Choroid plexus epithelial cell (primary cell): ENCODE data around the gene PPP1R1B.

Experiments
- DNase-seq: peaks from one replicate; pipeline ENCODE4 v3.0.0-alpha.2; 2010; ENCODE audit warnings: low read depth
- H3K4me3 ChIP-seq: 2 replicates; pipeline ENCODE4 v1.5.1; 2011; ENCODE audit warnings: low read depth, mild to moderate bottlenecking, control low read depth, low read length, moderate library complexity
- TF ChIP-seq, protein P1 (sequence below): conservative IDR thresholded peaks from 2 replicates; pipeline ENCODE4 v1.5.1; 2011; ENCODE audit warnings: low read depth, mild to moderate bottlenecking, control low read depth, inconsistent platforms, low read length, moderate library complexity

The PPP1R1B gene

DNA sequence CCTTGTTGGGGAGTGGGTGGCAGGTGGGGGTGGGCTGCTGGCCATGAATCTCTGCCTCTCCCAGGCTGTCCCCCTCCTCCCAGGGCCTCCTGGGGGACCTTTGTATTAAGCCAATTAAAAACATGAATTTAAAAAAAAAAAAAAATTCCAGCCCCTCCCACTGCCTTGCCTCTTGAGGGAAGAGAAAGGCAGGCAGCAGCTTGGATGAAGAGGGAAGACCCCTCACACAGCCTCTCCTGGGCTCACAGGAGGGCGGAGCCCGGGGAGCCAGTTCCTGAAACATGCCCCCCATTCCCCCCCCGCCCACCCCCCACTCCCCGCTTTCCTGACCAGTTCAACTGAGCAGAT lies 36.6 kb downstream of the PPP1R1B start:
- no peak overlapping the region for H3K4me3 ChIP-seq
- DNase-seq: no peak
- TF ChIP-seq, protein P1, sequence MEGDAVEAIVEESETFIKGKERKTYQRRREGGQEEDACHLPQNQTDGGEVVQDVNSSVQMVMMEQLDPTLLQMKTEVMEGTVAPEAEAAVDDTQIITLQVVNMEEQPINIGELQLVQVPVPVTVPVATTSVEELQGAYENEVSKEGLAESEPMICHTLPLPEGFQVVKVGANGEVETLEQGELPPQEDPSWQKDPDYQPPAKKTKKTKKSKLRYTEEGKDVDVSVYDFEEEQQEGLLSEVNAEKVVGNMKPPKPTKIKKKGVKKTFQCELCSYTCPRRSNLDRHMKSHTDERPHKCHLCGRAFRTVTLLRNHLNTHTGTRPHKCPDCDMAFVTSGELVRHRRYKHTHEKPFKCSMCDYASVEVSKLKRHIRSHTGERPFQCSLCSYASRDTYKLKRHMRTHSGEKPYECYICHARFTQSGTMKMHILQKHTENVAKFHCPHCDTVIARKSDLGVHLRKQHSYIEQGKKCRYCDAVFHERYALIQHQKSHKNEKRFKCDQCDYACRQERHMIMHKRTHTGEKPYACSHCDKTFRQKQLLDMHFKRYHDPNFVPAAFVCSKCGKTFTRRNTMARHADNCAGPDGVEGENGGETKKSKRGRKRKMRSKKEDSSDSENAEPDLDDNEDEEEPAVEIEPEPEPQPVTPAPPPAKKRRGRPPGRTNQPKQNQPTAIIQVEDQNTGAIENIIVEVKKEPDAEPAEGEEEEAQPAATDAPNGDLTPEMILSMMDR: no peak

DNA sequence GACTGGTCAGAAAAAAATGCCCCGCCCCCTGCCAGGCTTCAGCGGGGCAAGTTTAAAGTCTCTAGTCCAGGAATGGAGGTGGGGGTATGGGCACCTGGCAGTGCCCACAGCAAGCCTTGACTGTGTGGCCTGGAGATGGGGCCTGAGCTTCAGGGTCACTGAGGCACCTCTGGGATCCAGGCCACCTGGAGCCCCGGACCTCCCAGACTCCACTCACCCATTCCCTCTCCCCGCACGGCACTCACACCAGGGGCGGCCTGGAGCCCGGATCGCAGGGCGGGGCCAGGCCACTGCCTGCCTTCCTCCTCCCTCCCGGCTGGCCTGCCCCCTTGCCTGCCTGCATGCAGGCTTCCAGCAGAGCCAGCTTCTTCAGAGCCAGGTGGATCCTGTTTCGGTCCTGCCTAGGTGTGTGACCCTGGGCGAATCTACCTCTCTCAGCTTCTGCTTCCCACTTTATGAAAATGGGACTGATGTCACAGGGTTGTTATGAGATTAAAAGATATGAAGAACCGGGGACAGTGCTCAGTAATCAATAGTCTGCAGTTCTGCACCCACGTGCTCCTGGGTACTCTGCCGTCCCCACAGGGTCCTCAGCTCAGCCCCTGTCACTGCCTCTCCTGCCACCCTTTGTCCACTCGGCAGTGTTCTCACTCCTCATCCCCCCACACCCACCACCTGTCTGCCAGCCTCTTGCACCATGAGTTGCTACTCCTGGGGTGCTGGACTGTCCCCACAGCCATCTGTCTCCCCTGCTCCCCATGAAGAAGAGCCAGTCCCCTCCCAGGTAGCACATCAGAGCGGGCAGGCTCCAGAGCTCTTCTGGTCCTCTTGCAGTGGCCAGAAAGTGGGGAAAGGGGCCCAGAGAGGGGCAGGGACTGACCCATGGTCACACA lies 37.2 kb downstream of the PPP1R1B start:
- no peak overlapping the region for H3K4me3 ChIP-seq
- DNase-seq: peak; percentile 17
- TF ChIP-seq, protein P1: no peak

DNA sequence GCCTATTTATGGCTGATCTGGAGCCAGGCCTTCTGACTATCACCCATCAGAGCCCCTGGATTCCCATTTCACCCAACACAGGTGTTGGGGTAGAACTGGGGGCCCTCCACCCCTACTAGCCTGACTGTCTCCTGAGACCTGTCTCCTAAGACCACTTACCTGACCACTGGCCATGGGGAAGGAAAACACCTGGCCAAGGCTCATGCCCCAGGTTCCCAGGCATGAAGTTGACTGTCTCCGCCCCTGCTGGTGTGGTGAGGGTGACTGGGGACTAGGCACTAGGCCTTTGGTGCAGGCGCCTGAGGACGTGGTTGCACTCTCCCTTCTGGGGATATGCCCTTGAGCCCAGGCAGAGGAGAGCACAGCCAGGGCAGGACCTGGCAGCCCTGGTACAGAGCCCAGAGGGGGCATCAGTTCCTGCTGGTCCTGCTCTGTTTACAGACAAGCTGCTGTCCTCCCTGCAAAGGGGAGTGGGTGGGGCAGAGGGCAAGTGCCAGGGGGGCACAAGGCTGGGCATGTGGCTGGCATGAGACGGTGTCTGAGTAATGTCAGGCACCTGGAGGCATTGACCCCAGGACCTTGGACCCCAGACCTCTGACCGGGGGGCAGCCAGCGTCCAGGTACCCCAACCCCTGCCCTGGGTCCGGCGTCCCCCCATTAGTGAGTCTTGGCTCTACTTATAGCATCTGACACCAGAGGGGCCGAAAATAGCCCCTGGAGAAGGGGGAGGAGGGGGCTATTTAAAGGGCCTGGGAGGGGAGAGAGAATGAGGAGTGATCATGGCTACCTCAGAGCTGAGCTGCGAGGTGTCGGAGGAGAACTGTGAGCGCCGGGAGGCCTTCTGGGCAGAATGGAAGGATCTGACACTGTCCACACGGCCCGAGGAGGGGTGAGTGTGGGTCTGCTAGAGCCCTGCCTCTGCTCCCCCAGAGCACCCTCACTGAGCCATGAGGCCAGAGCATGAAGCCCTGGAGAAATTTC lies 38.1 kb downstream of the PPP1R1B start, which contains the start of gene TCAP:
TSS of gene TCAP (plus strand) at position 769 of the 981 bp plus-strand sequence. CDS start at position 780, 11 bp downstream.
- DNase-seq: no peak
- H3K4me3 ChIP-seq: no peak within 1 kb of the TSS
- TF ChIP-seq, protein P1: no peak

DNA sequence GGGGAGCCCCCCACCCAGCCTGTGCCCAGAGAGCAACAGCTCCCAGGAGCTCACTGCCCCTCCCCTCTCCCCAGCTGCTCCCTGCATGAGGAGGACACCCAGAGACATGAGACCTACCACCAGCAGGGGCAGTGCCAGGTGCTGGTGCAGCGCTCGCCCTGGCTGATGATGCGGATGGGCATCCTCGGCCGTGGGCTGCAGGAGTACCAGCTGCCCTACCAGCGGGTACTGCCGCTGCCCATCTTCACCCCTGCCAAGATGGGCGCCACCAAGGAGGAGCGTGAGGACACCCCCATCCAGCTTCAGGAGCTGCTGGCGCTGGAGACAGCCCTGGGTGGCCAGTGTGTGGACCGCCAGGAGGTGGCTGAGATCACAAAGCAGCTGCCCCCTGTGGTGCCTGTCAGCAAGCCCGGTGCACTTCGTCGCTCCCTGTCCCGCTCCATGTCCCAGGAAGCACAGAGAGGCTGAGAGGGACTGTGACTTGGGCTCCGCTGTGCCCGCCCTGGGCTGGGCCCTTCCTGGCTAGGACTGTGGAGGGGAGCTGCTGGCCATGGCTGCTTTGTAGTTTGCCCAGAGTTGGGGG lies 39.0 kb downstream of the PPP1R1B start:
- DNase-seq: no peak
- no peak overlapping the region for H3K4me3 ChIP-seq
- TF ChIP-seq, protein P1: peak; percentile 4

DNA sequence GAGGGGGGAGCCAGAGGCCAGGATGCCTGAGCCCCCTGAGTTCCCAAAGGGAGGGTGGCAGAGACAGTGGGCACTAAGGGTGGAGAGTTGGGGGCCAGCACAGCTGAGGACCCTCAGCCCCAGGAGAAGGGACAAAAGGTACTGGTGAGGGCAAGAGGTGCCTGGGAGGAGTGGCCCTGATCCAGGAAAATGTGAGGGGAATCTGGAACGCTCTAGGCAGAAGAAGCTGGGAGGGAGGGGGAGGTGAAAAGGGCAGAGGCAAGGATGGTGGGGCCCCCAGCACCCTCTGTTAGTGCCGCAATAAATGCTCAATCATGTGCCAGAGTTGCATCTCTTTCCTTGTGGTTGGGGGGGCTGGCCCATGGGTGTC lies 39.5 kb downstream of the PPP1R1B start:
- TF ChIP-seq, protein P1: no peak
- no peak for DNase-seq
- no peak overlapping the region for H3K4me3 ChIP-seq

DNA sequence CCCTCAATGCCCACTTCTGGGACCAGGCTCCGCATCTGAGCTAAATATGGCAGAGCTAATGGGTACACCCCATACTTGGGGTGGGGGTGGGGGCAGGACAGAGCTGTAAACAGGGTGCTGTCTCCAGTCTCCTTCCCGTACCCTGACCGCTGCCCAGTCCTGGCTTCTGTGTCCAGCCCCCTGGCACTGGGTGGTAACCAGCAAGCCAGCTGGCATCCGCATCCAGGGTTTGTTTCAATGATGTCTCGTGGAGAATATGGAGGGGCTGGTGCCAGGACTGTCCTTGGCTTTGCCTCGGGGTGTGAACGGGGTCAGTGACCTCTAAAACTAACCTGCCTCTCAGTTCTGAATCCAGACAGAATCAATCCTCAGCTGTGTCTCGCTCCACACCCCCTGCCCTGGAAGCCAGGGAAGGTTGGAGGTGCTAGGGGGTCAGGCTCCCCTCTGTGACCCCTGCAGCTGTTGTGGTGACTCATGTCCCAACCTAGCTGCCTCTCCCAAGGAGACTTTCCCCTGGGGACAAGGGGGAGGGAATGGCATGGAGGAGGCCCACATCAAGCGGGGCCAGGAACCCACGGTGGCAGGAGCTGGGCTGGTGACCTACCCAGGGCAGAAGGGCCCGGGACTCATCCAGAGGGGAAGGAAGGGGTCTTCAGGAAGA lies 40.0 kb downstream of the PPP1R1B start:
- DNase-seq: no peak
- H3K4me3 ChIP-seq: no peak overlapping the region
- TF ChIP-seq, protein P1: no peak
